A549 (cell line): ENCODE measurements around the gene F5. TPM values are rescaled to one million over a fixed set of nuclear protein-coding genes. Genes with fewer than 3 reads are reported as not detected.

ENCODE experiments used
- ATAC-seq, 2 experiments: fragments of 200-7000 bp in 1 of 2; fragments of >200 bp in 1 of 2; cut with Nextera tagmentation in 1 of 2; cut with Tn5 transposase in 1 of 2; 3 replicates each; pipeline versions ENCODE4 v1.8.0 to v1.9.1; 2018 to 2020; ENCODE audit warnings: mild to moderate bottlenecking in 1 of 2, moderate library complexity in 1 of 2
- CTCF ChIA-PET: fragments of 300-600 bp; sonication (Branson Sonifier 250); formaldehyde crosslinking; extraction: SDS; loops from one replicate; lab custom pipeline; 2021; ENCODE audit warnings: antibody characterized with exemption, inconsistent platforms; lab: Yijun Ruan, JAX
- POLR2A ChIA-PET: fragments of 350-600 bp; formaldehyde crosslinking; extraction: SDS; loops from one replicate; lab custom pipeline; 2021; ENCODE audit warnings: antibody characterized with exemption, inconsistent platforms; lab: Yijun Ruan, JAX
- DNase-seq, 2 experiments: peaks; one replicate each; pipeline versions ENCODE4 v3.0.0 to v3.0.0-alpha.2; 2011 to 2016; ENCODE audit warnings: low read depth in 1 of 2, low spot score in 1 of 2
- FAIRE-seq: peaks from 2 replicates; lab custom pipeline; 2011; peaks lifted over from hg19 to GRCh38; lab: Jason Lieb, UNC
- H3K27ac ChIP-seq, 2 experiments: fragments of >200 bp; sonication (Bioruptor Twin); formaldehyde crosslinking; 3 replicates each; pipeline ENCODE4 v1.5.1; 2016 to 2017
- H3K4me1 ChIP-seq: fragments of >200 bp; sonication (Bioruptor Twin); formaldehyde crosslinking; 3 replicates; pipeline ENCODE4 v1.6.1; 2016
- H3K4me2 ChIP-seq: fragments of >200 bp; sonication (Bioruptor Twin); formaldehyde crosslinking; 3 replicates; pipeline ENCODE4 v1.6.1; 2016
- H3K4me3 ChIP-seq: fragments of >200 bp; sonication (Bioruptor Twin); formaldehyde crosslinking; 3 replicates; pipeline ENCODE4 v1.5.1; 2016
- H3K9me3 ChIP-seq: fragments of >200 bp; sonication (Bioruptor Twin); formaldehyde crosslinking; 3 replicates; pipeline ENCODE4 v1.6.1; 2016
- BHLHE40 ChIP-seq: IDR thresholded peaks from 2 replicates; pipeline ENCODE4 v1.6.1; 2012; ENCODE audit warnings: low read depth, low read length, inconsistent platforms
- CBX2 ChIP-seq: fragments of 200-600 bp; sonication (generic); IDR thresholded peaks from 2 replicates; pipeline ENCODE4 v1.6.1; 2016; ENCODE audit warnings: low read depth, mild to moderate bottlenecking, borderline replicate concordance
- CTCF ChIP-seq: fragments of >200 bp; sonication (Bioruptor Twin); formaldehyde crosslinking; IDR thresholded peaks from 3 replicates; pipeline ENCODE4 v1.5.1; 2016
- EP300 ChIP-seq, 2 experiments: fragments of >200 bp; sonication (Bioruptor Twin); formaldehyde crosslinking; IDR thresholded peaks; 2 replicates in 1 of 2; 3 replicates in 1 of 2; pipeline ENCODE4 v1.6.1; 2016 to 2017
- FOXS1 ChIP-seq: fragments of 250-450 bp; sonication (Bioruptor Pico); IDR thresholded peaks from 2 replicates; pipeline ENCODE4 v1.5.0; 2020; ENCODE audit warnings: mild to moderate bottlenecking, moderate library complexity
- HMGXB4 ChIP-seq: fragments of 250-450 bp; sonication (Bioruptor Pico); IDR thresholded peaks from 2 replicates; pipeline ENCODE4 v1.5.0; 2021; ENCODE audit warnings: mild to moderate bottlenecking, moderate library complexity, borderline replicate concordance
- JUN ChIP-seq, 2 experiments: fragments of >200 bp; sonication (Bioruptor Twin); formaldehyde crosslinking; IDR thresholded peaks; 2 replicates in 1 of 2; 3 replicates in 1 of 2; pipeline ENCODE4 v1.6.1; 2016 to 2017
- JUNB ChIP-seq: fragments of >200 bp; sonication (Bioruptor Twin); formaldehyde crosslinking; IDR thresholded peaks from 2 replicates; pipeline ENCODE4 v1.6.1; 2016
- MAX ChIP-seq: IDR thresholded peaks from 2 replicates; pipeline ENCODE4 v1.6.1; 2012
- NPAS2 ChIP-seq: fragments of 250-450 bp; sonication (Bioruptor Pico); IDR thresholded peaks from 2 replicates; pipeline ENCODE4 v1.8.0; 2022; ENCODE audit warnings: mild to moderate bottlenecking, moderate library complexity, borderline replicate concordance
- POLR2A ChIP-seq: IDR thresholded peaks from 2 replicates; pipeline ENCODE4 v1.6.1; 2012; ENCODE audit warnings: mild to moderate bottlenecking, low read length
- RAD21 ChIP-seq, 2 experiments: fragments of >200 bp in 1 of 2; sonication (Bioruptor Twin) in 1 of 2; formaldehyde crosslinking in 1 of 2; IDR thresholded peaks in 1 of 2; conservative IDR thresholded peaks in 1 of 2; 2 replicates in 1 of 2; 3 replicates in 1 of 2; pipeline ENCODE4 v1.6.1; 2012 to 2018; ENCODE audit warnings: inconsistent platforms in 1 of 2
- REST ChIP-seq: fragments of 200-600 bp; sonication (generic); IDR thresholded peaks from 2 replicates; pipeline ENCODE4 v1.6.1; 2016; ENCODE audit warnings: antibody characterized with exemption, mild to moderate bottlenecking, moderate library complexity
- RFX5 ChIP-seq: fragments of 450-650 bp; IDR thresholded peaks from 2 replicates; pipeline ENCODE4 v1.7.1; 2014; ENCODE audit warnings: antibody characterized with exemption, mild to moderate bottlenecking, moderate library complexity
- SMC3 ChIP-seq: fragments of >200 bp; sonication (Bioruptor Twin); formaldehyde crosslinking; IDR thresholded peaks from 3 replicates; pipeline ENCODE4 v1.6.1; 2018; ENCODE audit warnings: inconsistent platforms
- TP53 ChIP-seq: fragments of 250-450 bp; sonication (Bioruptor Pico); IDR thresholded peaks from 2 replicates; pipeline ENCODE4 v1.5.0; 2021; ENCODE audit warnings: mild to moderate bottlenecking, moderate library complexity
- ZC3H11A ChIP-seq: fragments of 450-650 bp; IDR thresholded peaks from 2 replicates; pipeline ENCODE4 v1.6.1; 2014; ENCODE audit warnings: antibody characterized with exemption, mild to moderate bottlenecking
- ZSCAN20 ChIP-seq: fragments of 250-450 bp; sonication (Bioruptor Pico); IDR thresholded peaks from 2 replicates; pipeline ENCODE4 v1.8.0; 2022; ENCODE audit warnings: mild to moderate bottlenecking, moderate library complexity
- whole genome bisulfite sequencing: methylation state at CpG from one replicate; pipeline ENCODE4 v1.1.6; 2017; ENCODE audit errors: missing lambda C conversion rate; 5-methylcytosine and 5-hydroxymethylcytosine counted together
- polyA plus RNA-seq, 4 experiments: library from polyadenylated mRNA; depleted of rRNA in 3 of 4; stranded (reverse); fragments of >200 nt; fragmentation: RNase III in 1 of 4; extraction: RNeasy Plus Mini Kit Qiagen cat#74134 plus additional on column Dnase treatment in 1 of 4; gene quantifications; 2 replicates in 3 of 4; 3 replicates in 1 of 4; pipeline ENCODE4 v1.2.3, GENCODE V29; 2011 to 2017

The F5 gene
- polyA plus RNA-seq, 2 of the 4 experiments (the other 2 are of a cell fraction), result 0.04 to 0.36 TPM

GRCh38 chr1:169466259-169467230 lies 119.7 kb downstream of the F5 start:
- Histone ChIP-seq H3K4me3 (no peak overlapping the region), H3K27ac (no peak overlapping the region), H3K9me3 (no peaks in the 10 kb centered on the region), H3K4me2 (no peak overlapping the region), H3K4me1 (no peaks in the 10 kb centered on the region)
- CTCF ChIA-PET, result interaction anchor here (0.8 to 3.1 kb wide), 9 partner anchors 13 to 343 kb away, joined by 3 to 31 read pairs (median 5); no protein-coding TSS in a partner anchor
- no peak for FAIRE-seq
- 73% methylated on average over 8 of the region's 8 CpGs for WGBS
- peak; percentile 66 for TF ChIP-seq SMC3
- no peak for TF ChIP-seq FOXS1 (CRISPR knock-in tag)
- peak; percentile 57 to 68 for TF ChIP-seq RAD21 (conservative IDR thresholded peaks at IDR 0.05 in 1 of 2, IDR thresholded peaks at IDR 0.05 in 1 of 2)
- peak; percentile 59 for TF ChIP-seq CTCF
- no peak for TF ChIP-seq JUNB
- no peak for TF ChIP-seq HMGXB4
- no peak for TF ChIP-seq NPAS2
- TF ChIP-seq POLR2A, result no peak
- no peak for TF ChIP-seq ZC3H11A
- DNase-seq, result peak; percentile 11 to 44
- peak; percentile 76 to 80 for ATAC-seq
- POLR2A ChIA-PET, result interaction anchor here (1.0 kb wide), 1 partner anchor 79 kb away, joined by 3 read pairs; no protein-coding TSS in a partner anchor

- POLR2A ChIA-PET, result no interaction called here
- CTCF ChIA-PET, result interaction anchor here (1.5 to 3.1 kb wide), 3 partner anchors 14 to 82 kb away, joined by 5 to 31 read pairs (median 6); no protein-coding TSS in a partner anchor
- no peak for ATAC-seq
These were observed 121.0 kb downstream of the F5 start for GRCh38 chr1:169465281-169465680.

More at GRCh38 chr1:169465281-169465680, 121.0 kb downstream of the F5 start:
- Histone ChIP-seq H3K4me2 (no peak overlapping the region), H3K9me3 (no peaks in the 10 kb centered on the region), H3K4me1 (no peaks in the 10 kb centered on the region), H3K4me3 (no peak overlapping the region), H3K27ac (no peak overlapping the region)
- FAIRE-seq (no peak), DNase-seq (no peak)
- TF ChIP-seq CTCF (no peak), BHLHE40 (no peak), CBX2 (no peak), RFX5 (no peak), ZSCAN20 (no peak), JUN (IDR thresholded peaks at IDR 0.05) (no peak), REST (no peak), RAD21 (conservative IDR thresholded peaks at IDR 0.05 in 1 of 2, IDR thresholded peaks at IDR 0.05 in 1 of 2) (no peak), EP300 (IDR thresholded peaks at IDR 0.05) (no peak), MAX (no peak), TP53 (CRISPR knock-in tag) (no peak)
